Measurements from ENCODE around the gene C20orf141.

- no peak for TF ChIP-seq EZH2 (IDR thresholded peaks at IDR 0.05; ENCODE audit: low read depth)
- TF ChIP-seq CTCF (conservative IDR thresholded peaks at IDR 0.05) = no peak
Observed at GRCh38 chr20:2820084-2820895, 5.5 kb downstream of the C20orf141 start.
